GM18907 (cell line): ENCODE measurements around the gene HLA-DOA.

Source experiments
- ATAC-seq: cut with Tn5 transposase; IDR thresholded peaks from one replicate; pipeline ENCODE4 v1.9.1; 2021; ENCODE audit warnings: mild to moderate bottlenecking, moderate library complexity; ENCODE audit not compliant: unreplicated experiment

HLA-DOA gene

DNA sequence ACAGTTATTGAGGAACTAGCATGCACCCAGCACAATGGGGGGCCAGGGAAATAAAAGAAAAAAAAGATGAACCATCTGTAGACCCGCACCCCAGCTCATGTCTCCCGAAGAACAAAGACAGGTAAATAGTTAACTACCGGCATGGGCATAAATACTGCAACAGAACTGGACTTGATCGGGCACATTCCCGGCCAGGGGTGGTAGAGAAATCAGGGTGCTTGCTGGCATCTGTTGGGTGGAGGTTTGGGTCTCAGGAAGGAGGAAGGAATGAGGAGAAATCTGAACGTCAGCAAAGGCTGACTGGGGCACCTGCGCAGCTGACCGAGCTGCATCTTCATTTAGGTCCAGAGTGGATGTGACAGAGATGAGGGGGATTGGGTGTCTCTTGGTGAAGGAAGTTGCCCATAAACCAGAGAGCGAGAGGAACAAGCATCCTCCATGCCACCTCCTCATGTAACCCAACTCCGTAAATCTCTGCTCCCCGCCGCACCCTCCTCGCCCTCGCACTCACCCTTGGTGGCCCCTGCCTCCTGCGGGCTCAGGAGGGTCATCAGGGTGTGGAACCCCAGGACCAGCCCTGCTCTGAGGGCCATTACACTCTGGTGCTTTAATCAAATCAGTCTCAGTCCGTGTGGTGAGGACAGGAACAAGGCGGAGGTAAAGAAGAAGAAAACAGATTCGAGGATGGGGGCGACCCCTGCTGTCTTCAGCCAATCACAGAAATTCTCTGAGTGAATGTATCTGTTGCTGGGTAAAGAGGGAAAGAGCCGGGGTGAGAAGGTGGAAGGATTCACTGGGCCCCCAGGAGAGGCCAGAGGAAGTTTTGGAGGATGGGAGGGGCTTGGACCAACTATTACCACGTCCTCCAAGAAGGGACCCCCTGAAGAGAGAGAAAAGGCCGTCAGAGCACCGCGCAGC, at the start of gene HLA-DOA:
TSS of gene HLA-DOA (minus strand) at position 648 of the 918 bp plus-strand sequence.
- ATAC-seq = peak; percentile 80

- no peak for ATAC-seq
These were observed 48.1 kb upstream of the HLA-DOA start for GRCh38 chr6:33057222-33058150.

- ATAC-seq = no peak
These were observed 43.8 kb upstream of the HLA-DOA start for GRCh38 chr6:33053230-33053629.

- no peak for ATAC-seq
These were observed 43.2 kb upstream of the HLA-DOA start for GRCh38 chr6:33052627-33053026.

GRCh38 chr6:33050014-33050810, 40.8 kb upstream of the HLA-DOA start:
- ATAC-seq = no peak

DNA sequence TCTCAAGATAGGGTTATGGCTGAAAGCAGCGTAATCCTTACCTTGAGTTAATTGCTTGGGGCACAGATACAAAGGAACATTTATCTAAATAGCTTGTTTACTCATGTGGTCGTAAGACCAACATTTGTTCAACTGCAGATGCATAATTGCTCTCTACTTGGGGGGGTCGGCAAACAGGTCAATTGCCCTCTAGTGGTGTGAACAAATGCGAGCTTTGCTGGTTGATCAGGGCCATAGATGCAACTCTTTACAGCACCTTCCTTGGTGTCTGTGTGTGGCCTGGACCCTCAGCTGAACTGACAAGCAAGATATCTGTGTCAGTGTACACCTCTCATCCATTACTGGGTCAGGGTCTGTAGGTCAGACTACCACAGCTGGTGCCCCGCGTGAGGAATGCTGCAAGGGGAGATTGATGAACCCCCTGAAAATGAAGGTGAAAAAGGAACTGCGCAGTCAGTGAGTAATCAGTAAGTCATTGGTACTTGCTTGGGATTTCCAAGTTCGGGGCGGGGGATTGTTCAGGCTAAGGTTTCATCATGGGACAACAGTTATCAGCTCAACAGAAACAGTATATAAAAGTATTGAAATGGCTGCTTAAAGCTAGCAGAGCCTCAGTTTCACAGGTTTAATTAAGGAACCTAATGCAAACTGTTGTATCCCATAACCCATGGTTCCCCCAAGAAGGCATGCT, 40.1 kb upstream of the HLA-DOA start:
- no peak for ATAC-seq

DNA sequence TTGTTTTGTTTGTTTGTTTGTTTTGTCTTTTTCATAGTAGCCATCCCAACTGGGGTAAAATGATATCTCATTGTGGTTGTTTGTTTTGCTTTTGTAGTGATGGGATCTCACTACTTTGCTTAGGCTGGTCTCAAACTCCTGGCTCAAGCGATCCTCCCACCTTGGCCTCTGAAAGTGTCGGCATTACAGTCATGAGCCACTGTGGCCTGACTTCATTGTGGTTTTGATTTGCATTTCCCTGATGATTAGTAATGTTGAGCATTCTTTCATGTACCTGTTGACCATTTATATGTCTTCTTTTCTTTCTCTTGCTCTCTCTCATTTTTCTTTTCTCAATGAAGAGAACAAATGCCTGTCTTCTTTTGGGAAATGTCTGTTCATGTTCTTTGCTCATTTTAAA, 30.8 kb upstream of the HLA-DOA start:
- ATAC-seq = no peak

GRCh38 chr6:33036535-33036934, 27.1 kb upstream of the HLA-DOA start:
- ATAC-seq = no peak

DNA sequence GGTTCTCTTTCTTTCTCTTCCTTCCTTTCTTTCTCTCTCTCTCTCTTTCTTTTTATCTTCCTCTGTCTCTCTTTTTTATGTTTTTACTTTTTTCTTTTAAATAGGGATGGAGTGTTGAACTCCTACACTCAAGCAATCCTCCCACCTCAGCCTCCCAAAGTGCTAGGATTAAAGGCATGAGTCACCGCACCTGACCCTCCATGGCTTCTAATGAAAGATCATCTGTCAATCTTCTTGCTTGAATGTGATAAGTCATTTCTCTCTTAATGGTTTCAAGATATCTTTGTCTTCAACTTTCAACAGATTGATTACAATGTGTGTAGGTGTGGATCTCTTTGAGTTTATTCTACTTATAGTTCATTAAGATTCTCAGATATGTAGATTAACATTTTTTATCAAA, 25.2 kb upstream of the HLA-DOA start:
- ATAC-seq = no peak

- no peak for ATAC-seq
These were observed 20.9 kb upstream of the HLA-DOA start for GRCh38 chr6:33030245-33030644.

- peak; percentile 69 for ATAC-seq
These were observed 20.2 kb upstream of the HLA-DOA start for GRCh38 chr6:33029328-33030184.

- ATAC-seq = peak; percentile 23
These were observed 18.9 kb upstream of the HLA-DOA start for GRCh38 chr6:33028220-33028849.

DNA sequence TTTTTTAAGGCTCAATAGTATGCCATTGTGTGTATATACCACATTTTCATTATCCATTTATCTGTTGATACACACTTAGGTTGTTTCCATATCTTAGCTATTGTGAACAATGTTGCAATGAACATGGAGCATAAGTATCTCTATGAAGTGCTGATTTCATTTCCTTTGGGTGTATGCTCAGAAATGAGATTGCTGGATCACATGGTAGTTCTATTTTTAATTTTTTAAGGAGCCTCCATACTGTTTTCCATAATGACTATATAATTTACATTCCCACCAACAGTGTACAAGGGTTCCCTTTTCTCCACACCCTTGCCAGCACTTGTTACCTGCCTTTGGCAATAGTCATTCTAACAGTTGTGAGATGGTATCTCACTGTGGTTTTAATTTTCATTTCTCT, 15.1 kb upstream of the HLA-DOA start:
- ATAC-seq = no peak

- no peak for ATAC-seq
These were observed 14.1 kb upstream of the HLA-DOA start for GRCh38 chr6:33023536-33023935.

DNA sequence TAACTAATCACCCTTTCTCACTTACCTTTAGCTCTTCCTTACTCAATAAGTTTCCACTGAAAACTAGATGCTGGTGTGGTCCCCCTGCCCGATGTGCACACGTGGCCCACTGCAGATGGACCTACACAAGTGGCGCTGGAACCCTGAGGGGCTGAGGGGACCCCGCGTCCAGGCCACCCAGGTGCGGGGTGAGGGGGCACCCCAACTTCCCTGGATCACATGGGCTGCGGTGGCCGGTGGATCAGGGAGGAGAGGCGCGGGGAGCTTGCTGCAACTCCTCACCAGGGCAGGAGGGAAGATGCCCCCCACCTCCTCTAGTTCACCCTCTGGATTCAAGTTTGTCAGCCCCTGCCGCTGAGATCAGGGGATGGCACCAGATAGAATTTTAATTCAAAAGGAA, 12.5 kb upstream of the HLA-DOA start:
- ATAC-seq = no peak

DNA sequence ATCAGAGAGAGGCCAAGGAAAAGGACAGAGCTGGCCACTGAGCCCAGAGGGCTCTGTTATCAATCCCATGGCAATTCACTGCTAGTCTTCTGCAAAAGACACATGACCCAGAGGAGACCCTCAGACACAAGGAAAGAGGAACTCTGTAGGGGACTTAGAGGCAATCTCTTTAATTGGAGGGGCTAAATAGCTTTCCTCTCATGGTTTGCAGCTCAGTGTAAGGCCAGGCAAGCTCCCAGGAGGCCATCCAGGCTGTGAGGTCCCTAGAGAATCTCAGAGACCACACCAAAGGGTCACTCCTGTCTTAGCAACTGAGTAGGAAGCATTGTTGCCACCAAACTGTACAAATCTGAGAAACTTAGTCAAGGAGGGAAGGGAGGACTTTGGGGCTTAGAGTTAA, 10.0 kb upstream of the HLA-DOA start:
- ATAC-seq = peak; percentile 4

GRCh38 chr6:33018904-33019303, 9.5 kb upstream of the HLA-DOA start:
- ATAC-seq = peak; percentile 56

- no peak for ATAC-seq
These were observed 9.0 kb upstream of the HLA-DOA start for GRCh38 chr6:33018418-33018817.
